ENCODE results near the gene ODAD4.

The ODAD4 gene

GRCh38 chr17:41976142-41976768, 45.8 kb downstream of the ODAD4 start:
- no peak for ATAC-seq
- TF ChIP-seq PATZ1 (CRISPR knock-in tag; IDR thresholded peaks at IDR 0.05; ENCODE audit: borderline replicate concordance): no peak

GRCh38 chr17:41977991-41978390, 47.6 kb downstream of the ODAD4 start:
- TF ChIP-seq ZNF70 (CRISPR knock-in tag; IDR thresholded peaks at IDR 0.05) (no peak), RARB (CRISPR knock-in tag; IDR thresholded peaks at IDR 0.05) (no peak), PPARA (CRISPR knock-in tag; IDR thresholded peaks at IDR 0.05; ENCODE audit: borderline replicate concordance) (no peak)
- no peak for ATAC-seq

- TF ChIP-seq POU6F1 (CRISPR knock-in tag; IDR thresholded peaks at IDR 0.05; ENCODE audit: borderline replicate concordance, low read depth) (no peak), TOX (CRISPR knock-in tag; IDR thresholded peaks at IDR 0.05; ENCODE audit: borderline replicate concordance) (no peak), ZNF70 (CRISPR knock-in tag; IDR thresholded peaks at IDR 0.05) (no peak), ESRRG (CRISPR knock-in tag; IDR thresholded peaks at IDR 0.05) (no peak), ZC3H10 (CRISPR knock-in tag; IDR thresholded peaks at IDR 0.05) (no peak), OSR1 (CRISPR knock-in tag; IDR thresholded peaks at IDR 0.05) (no peak), GLIS3 (CRISPR knock-in tag; IDR thresholded peaks at IDR 0.05) (no peak), ARNTL (CRISPR knock-in tag; IDR thresholded peaks at IDR 0.05; ENCODE audit: borderline replicate concordance, low read depth) (no peak), CSRNP3 (CRISPR knock-in tag; IDR thresholded peaks at IDR 0.05) (no peak), RARB (CRISPR knock-in tag; IDR thresholded peaks at IDR 0.05) (no peak), BACH2 (CRISPR knock-in tag; IDR thresholded peaks at IDR 0.05; ENCODE audit: borderline replicate concordance) (no peak), PATZ1 (CRISPR knock-in tag; IDR thresholded peaks at IDR 0.05; ENCODE audit: borderline replicate concordance) (no peak), CREB5 (CRISPR knock-in tag; IDR thresholded peaks at IDR 0.05; ENCODE audit: low read depth) (no peak)
- no peak; the same call in 2 of the 3 replicates for ATAC-seq
Measured at GRCh38 chr17:41982026-41982760, 51.8 kb downstream of the ODAD4 start.

- no peak for ATAC-seq
- TF ChIP-seq PATZ1 (CRISPR knock-in tag; IDR thresholded peaks at IDR 0.05; ENCODE audit: borderline replicate concordance) (no peak), SNAI2 (CRISPR knock-in tag; IDR thresholded peaks at IDR 0.05) (no peak), ZNF8 (CRISPR knock-in tag; IDR thresholded peaks at IDR 0.05) (no peak), RARB (CRISPR knock-in tag; IDR thresholded peaks at IDR 0.05) (no peak), OSR1 (CRISPR knock-in tag; IDR thresholded peaks at IDR 0.05) (no peak), CSDC2 (CRISPR knock-in tag; IDR thresholded peaks at IDR 0.05) (no peak), TCF4 (CRISPR knock-in tag; IDR thresholded peaks at IDR 0.05; ENCODE audit: borderline replicate concordance) (no peak), ZFP3 (CRISPR knock-in tag; IDR thresholded peaks at IDR 0.05) (no peak), CSRNP3 (CRISPR knock-in tag; IDR thresholded peaks at IDR 0.05) (no peak), ISL1 (CRISPR knock-in tag; IDR thresholded peaks at IDR 0.05) (no peak), ZFP30 (CRISPR knock-in tag; IDR thresholded peaks at IDR 0.05) (no peak), ZNF70 (CRISPR knock-in tag; IDR thresholded peaks at IDR 0.05) (no peak), CREB5 (CRISPR knock-in tag; IDR thresholded peaks at IDR 0.05; ENCODE audit: low read depth) (no peak)
Measured at GRCh38 chr17:41984454-41984853, 54.0 kb downstream of the ODAD4 start.
